Osteoblast (primary cell): ENCODE data around the gene CNOT6L. TPM values are rescaled to one million over a fixed set of nuclear protein-coding genes. Genes with fewer than 3 reads are reported as not detected.

Source experiments
- DNase-seq: peaks from one replicate; pipeline ENCODE4 v3.0.0; 2011; ENCODE audit warnings: low spot score, mixed read lengths; ENCODE audit not compliant: insufficient read length; ENCODE audit errors: missing footprints
- H2AFZ ChIP-seq: 2 replicates; pipeline ENCODE4 v1.6.0; 2011; ENCODE audit warnings: mild to moderate bottlenecking, low read length
- H3K27ac ChIP-seq: 2 replicates; pipeline ENCODE4 v1.5.1; 2011; ENCODE audit warnings: mild to moderate bottlenecking, low read depth, low read length, moderate library complexity
- H3K27me3 ChIP-seq: 2 replicates; pipeline ENCODE4 v1.6.0; 2012; ENCODE audit warnings: mild to moderate bottlenecking, control low read depth, inconsistent platforms, low read length, moderate library complexity; ENCODE audit not compliant: insufficient read depth
- H3K36me3 ChIP-seq: 2 replicates; pipeline ENCODE4 v1.5.1; 2011; ENCODE audit warnings: mild to moderate bottlenecking, low read length, control low read depth, moderate library complexity; ENCODE audit not compliant: insufficient read depth
- H3K4me1 ChIP-seq: 2 replicates; pipeline ENCODE4 v1.5.1; 2011; ENCODE audit warnings: mild to moderate bottlenecking, low read length, control low read depth, moderate library complexity; ENCODE audit not compliant: insufficient read depth
- H3K4me2 ChIP-seq: 2 replicates; pipeline ENCODE4 v1.6.0; 2011; ENCODE audit warnings: mild to moderate bottlenecking, low read length; ENCODE audit not compliant: insufficient read depth
- H3K4me3 ChIP-seq: fragments of 200-600 bp; sonication (generic); 3 replicates; pipeline ENCODE4 v1.5.1; 2012; ENCODE audit warnings: mild to moderate bottlenecking, low read length, inconsistent platforms; ENCODE audit not compliant: insufficient read depth
- H3K79me2 ChIP-seq: 2 replicates; pipeline ENCODE4 v1.6.0; 2012; ENCODE audit warnings: mild to moderate bottlenecking, low read length, control low read depth, inconsistent platforms; ENCODE audit not compliant: insufficient read depth
- H3K9me3 ChIP-seq: 2 replicates; pipeline ENCODE4 v1.5.1; 2011; ENCODE audit warnings: low read depth, low read length, control low read depth
- H4K20me1 ChIP-seq: 2 replicates; pipeline ENCODE4 v1.6.0; 2012; ENCODE audit warnings: mild to moderate bottlenecking, low read length, control low read depth; ENCODE audit not compliant: insufficient read depth
- CTCF ChIP-seq: IDR thresholded peaks from 2 replicates; pipeline ENCODE4 v1.5.1; 2011; ENCODE audit warnings: mild to moderate bottlenecking, low read depth, low read length, moderate library complexity; ENCODE audit errors: extremely low read depth
- total RNA-seq: library from RNA; depleted of rRNA; stranded (reverse); fragments of >200 nt; gene quantifications from 2 replicates; pipeline ENCODE4 v1.2.3, GENCODE V29; 2012

The CNOT6L gene
- total RNA-seq, 1 donor, result 15.2 TPM

- H2AFZ ChIP-seq, result no peak overlapping the region
- no peaks in the 10 kb centered on the region for H3K79me2 ChIP-seq
- no peaks in the 10 kb centered on the region for H3K9me3 ChIP-seq
- no peaks in the 10 kb centered on the region for H3K36me3 ChIP-seq
- H3K4me2 ChIP-seq, result no peak overlapping the region
- no peaks in the 10 kb centered on the region for H3K4me1 ChIP-seq
- peaks cover 16% of the 10 kb centered on the region for H3K27me3 ChIP-seq
- no peak for DNase-seq
- no peak for TF ChIP-seq CTCF
- H3K27ac ChIP-seq, result no peak overlapping the region
- H3K4me3 ChIP-seq, result no peak overlapping the region
- H4K20me1 ChIP-seq, result no peaks in the 10 kb centered on the region
Observed at GRCh38 chr4:77833126-77833724, 14.1 kb upstream of the CNOT6L start.

GRCh38 chr4:77827343-77827742, 8.2 kb upstream of the CNOT6L start:
- TF ChIP-seq CTCF, result no peak
- Histone ChIP-seq H3K27me3 (peaks cover 16% of the 10 kb centered on the region), H3K36me3 (no peaks in the 10 kb centered on the region), H3K79me2 (no peaks in the 10 kb centered on the region), H3K4me3 (no peak overlapping the region), H3K4me1 (no peaks in the 10 kb centered on the region), H3K4me2 (no peak overlapping the region), H2AFZ (no peak overlapping the region), H3K27ac (no peak overlapping the region), H4K20me1 (no peaks in the 10 kb centered on the region), H3K9me3 (no peaks in the 10 kb centered on the region)
- no peak for DNase-seq

- Histone ChIP-seq H3K4me2 (no peak overlapping the region), H2AFZ (no peak overlapping the region), H3K9me3 (no peaks in the 10 kb centered on the region), H3K4me3 (no peak overlapping the region), H3K79me2 (no peaks in the 10 kb centered on the region), H3K4me1 (peaks cover 2% of the 10 kb centered on the region), H4K20me1 (no peaks in the 10 kb centered on the region), H3K27ac (no peak overlapping the region), H3K27me3 (peaks cover 15% of the 10 kb centered on the region), H3K36me3 (no peaks in the 10 kb centered on the region)
- DNase-seq, result no peak
- no peak for TF ChIP-seq CTCF
Observed at GRCh38 chr4:77826275-77826674, 7.1 kb upstream of the CNOT6L start.

GRCh38 chr4:77821775-77822174, 2.6 kb upstream of the CNOT6L start:
- Histone ChIP-seq H3K9me3 (no peaks in the 10 kb centered on the region), H3K27me3 (no peaks in the 10 kb centered on the region), H3K79me2 (peaks cover 15% of the 10 kb centered on the region), H3K4me3 (no peak overlapping the region), H3K36me3 (no peaks in the 10 kb centered on the region), H4K20me1 (peaks cover 9% of the 10 kb centered on the region), H3K4me1 (peaks cover 15% of the 10 kb centered on the region), H2AFZ (no peak overlapping the region), H3K27ac (no peak overlapping the region), H3K4me2 (no peak overlapping the region)
- DNase-seq, result no peak
- no peak for TF ChIP-seq CTCF
